Bronchial epithelial cell (primary cell): ENCODE results near the gene CLEC20A. TPM values are rescaled to one million over a fixed set of nuclear protein-coding genes. Genes with fewer than 3 reads are reported as not detected.

ENCODE experiments used
- DNase-seq: peaks from one replicate; pipeline ENCODE4 v3.0.0-alpha.2; 2010; ENCODE audit warnings: low read depth
- FAIRE-seq: peaks from 2 replicates; lab custom pipeline; 2011; peaks lifted over from hg19 to GRCh38; lab: Jason Lieb, UNC
- H3K27me3 ChIP-seq: 2 replicates; pipeline ENCODE4 v1.5.1; 2011; ENCODE audit warnings: low read length; ENCODE audit not compliant: control insufficient read depth, insufficient read depth
- H3K36me3 ChIP-seq: 2 replicates; pipeline ENCODE4 v1.5.1; 2011; ENCODE audit warnings: low read length; ENCODE audit not compliant: control insufficient read depth, insufficient read depth
- H3K4me3 ChIP-seq: 2 replicates; pipeline ENCODE4 v1.5.1; 2011; ENCODE audit warnings: mild to moderate bottlenecking, low read depth, low read length, control low read depth
- total RNA-seq: library from RNA; depleted of rRNA; stranded (reverse); fragments of >200 nt; gene quantifications from 2 replicates; pipeline ENCODE4 v1.2.1, GENCODE V29; 2014
- TF ChIP-seq, protein P1 (sequence below): IDR thresholded peaks from 2 replicates; pipeline ENCODE4 v1.5.1; 2011; ENCODE audit warnings: mild to moderate bottlenecking, moderate library complexity, low read length, control low read depth, inconsistent platforms; ENCODE audit not compliant: insufficient read depth, severe bottlenecking

CLEC20A gene
- total RNA-seq, 1 donor from 2014 or later: not detected

DNA sequence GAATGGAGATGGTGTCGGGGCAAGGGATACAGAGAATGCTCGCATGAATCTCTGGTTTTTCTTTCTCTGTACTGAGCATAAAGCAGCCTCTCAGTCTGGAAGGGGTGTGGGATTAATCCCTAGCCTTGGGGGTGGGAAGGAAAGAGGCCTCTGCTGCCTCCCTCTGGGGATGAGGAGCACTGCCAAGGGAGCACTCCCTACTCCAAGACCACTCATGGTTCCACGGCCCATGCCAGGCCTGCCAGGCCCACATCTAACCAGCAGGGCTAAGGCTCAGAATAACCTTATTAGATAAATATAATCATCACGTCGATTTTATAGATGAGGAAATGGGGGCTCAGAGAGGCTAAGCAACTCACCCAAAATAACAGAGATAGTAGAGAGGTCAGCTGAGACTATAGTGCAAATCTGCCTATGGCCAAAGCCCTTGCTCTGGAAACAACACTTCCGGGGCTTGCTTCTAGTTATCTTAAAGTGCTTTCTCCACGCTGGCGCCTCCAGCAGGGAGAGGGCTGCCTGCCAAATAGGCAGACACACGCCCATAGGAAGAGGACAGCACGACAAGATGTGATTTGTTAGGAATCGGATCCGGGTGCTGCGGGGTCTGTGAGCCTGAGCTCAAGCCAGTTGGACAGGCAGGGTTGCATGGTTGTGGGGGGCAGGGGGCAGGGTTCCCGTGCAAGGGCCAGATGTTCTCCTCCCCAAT lies 16.7 kb upstream of the CLEC20A start:
- H3K27me3 ChIP-seq: no peaks in the 10 kb centered on the region
- TF ChIP-seq, protein P1, sequence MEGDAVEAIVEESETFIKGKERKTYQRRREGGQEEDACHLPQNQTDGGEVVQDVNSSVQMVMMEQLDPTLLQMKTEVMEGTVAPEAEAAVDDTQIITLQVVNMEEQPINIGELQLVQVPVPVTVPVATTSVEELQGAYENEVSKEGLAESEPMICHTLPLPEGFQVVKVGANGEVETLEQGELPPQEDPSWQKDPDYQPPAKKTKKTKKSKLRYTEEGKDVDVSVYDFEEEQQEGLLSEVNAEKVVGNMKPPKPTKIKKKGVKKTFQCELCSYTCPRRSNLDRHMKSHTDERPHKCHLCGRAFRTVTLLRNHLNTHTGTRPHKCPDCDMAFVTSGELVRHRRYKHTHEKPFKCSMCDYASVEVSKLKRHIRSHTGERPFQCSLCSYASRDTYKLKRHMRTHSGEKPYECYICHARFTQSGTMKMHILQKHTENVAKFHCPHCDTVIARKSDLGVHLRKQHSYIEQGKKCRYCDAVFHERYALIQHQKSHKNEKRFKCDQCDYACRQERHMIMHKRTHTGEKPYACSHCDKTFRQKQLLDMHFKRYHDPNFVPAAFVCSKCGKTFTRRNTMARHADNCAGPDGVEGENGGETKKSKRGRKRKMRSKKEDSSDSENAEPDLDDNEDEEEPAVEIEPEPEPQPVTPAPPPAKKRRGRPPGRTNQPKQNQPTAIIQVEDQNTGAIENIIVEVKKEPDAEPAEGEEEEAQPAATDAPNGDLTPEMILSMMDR: no peak
- no peak for FAIRE-seq
- DNase-seq: peak; percentile 17
- H3K4me3 ChIP-seq: no peak overlapping the region
- H3K36me3 ChIP-seq: no peaks in the 10 kb centered on the region

DNA sequence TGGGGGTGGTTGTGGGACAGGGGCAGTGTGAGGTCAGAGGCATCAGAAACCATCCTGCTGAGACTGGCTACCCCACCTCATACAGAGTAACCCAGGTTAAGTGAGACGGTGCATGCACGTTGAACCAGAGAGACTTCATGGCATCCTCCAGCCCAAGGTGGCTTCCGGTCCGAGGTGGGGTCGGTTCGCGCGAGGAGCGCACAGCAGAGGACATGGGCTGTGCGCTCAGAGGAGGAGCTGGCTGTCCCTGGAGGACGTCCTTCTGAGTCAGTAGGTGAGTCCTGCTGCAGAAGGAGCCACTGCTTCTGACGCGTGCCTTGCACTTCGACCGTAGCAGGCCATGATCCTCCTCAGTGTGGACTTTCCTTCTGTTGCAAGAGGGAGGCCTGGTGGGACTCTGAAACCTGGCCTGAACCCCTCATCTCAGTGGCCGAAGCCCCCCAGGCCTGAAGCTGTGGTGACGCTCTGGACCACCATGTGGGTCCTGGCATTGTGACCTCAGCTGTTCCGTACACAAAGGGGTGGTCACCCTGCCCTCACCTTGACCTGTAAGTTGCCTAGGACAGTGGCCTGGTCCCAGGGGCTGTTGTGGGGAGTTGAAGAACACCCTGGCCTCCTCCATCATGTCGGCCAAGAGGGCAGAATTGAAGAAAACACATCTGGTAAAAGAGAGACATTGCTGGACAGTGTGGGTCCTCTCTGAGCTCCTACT lies 16.0 kb upstream of the CLEC20A start, which contains the start of gene TEX35:
TEX35 (plus strand) TSS at position 544 of the 712 bp plus-strand sequence; CDS start at position 624, 80 bp downstream.
- FAIRE-seq: no peak
- TF ChIP-seq, protein P1: no peak
- no peaks in the 10 kb centered on the region for H3K27me3 ChIP-seq
- DNase-seq: no peak
- no peaks in the 10 kb centered on the region for H3K36me3 ChIP-seq
- no peak within 1 kb of the TSS for H3K4me3 ChIP-seq

DNA sequence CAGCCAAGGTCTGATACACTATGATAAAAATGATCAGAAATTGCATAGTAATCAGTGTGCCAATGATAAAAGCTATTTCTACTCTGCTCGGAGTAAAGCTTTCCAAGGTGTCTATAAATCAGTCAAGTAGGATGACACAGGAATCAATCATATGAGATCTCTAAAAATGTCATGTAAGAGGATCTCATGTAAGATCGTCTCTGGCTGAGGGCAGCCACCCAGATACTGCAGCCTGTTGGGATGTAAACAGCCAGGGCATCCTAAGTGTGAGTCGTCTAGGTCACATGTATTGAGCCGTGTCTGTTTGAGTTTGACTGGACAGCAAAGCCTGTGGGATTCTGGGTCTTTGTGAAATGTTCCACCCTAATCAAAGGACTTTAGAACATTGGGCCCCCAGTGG lies 13.4 kb upstream of the CLEC20A start:
- H3K27me3 ChIP-seq: no peaks in the 10 kb centered on the region
- no peak overlapping the region for H3K4me3 ChIP-seq
- TF ChIP-seq, protein P1: no peak
- DNase-seq (no peak), FAIRE-seq (no peak)
- H3K36me3 ChIP-seq: no peaks in the 10 kb centered on the region

DNA sequence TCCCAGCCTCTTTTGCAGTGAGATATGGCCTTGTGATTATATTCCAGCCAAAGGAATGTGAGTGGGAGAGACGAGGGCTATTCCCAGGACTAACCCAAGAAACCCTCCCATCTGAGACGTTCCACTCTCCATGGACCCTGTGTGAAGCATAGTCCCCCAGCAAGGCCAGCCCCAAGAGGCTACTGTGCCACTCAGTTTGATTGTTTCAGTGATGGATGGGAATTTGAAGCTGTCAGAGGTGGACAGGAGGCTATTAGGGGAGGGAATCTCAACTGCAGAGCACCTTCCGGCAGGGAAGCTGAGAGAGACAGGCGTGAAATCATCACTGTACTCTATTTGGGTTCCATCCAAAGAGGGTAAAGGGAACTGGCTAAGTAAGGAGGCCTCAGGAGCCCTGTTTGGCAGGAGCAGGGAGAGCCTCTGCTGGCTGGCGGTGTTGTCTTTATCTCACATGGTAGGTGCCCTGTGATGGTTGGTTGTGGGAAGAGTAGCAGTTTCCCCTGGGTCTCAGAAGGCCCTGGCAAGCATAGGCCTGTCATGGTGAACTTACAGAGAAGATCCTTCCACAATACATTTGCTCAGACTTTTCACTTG lies 12.7 kb upstream of the CLEC20A start:
- DNase-seq: no peak
- TF ChIP-seq, protein P1: no peak
- H3K27me3 ChIP-seq: no peaks in the 10 kb centered on the region
- no peak for FAIRE-seq
- H3K36me3 ChIP-seq: no peaks in the 10 kb centered on the region
- no peak overlapping the region for H3K4me3 ChIP-seq

DNA sequence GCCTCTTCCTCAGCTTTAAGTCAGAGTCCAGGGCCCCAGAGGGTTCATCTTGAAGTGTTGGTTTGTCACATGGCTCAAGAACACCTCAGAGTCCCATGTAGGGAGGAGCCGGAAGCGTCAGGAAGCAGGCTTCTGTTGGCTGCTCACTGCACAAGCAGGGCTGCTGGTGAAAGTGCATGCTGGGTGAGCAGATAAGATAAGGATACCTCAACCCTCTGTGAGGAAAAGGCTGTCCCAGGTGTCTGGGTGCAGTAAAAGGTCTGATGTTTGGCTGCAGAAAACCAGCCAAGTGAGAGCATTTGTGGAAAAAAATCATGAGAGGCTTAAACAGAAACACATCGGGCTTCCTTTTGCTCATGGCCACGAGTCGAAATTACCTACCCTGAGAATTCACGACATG lies 9.9 kb upstream of the CLEC20A start:
- H3K27me3 ChIP-seq: no peaks in the 10 kb centered on the region
- H3K4me3 ChIP-seq: no peak overlapping the region
- TF ChIP-seq, protein P1: no peak
- DNase-seq: no peak
- FAIRE-seq: no peak
- H3K36me3 ChIP-seq: no peaks in the 10 kb centered on the region
